ENCODE data around the gene HOXD11.

DNA sequence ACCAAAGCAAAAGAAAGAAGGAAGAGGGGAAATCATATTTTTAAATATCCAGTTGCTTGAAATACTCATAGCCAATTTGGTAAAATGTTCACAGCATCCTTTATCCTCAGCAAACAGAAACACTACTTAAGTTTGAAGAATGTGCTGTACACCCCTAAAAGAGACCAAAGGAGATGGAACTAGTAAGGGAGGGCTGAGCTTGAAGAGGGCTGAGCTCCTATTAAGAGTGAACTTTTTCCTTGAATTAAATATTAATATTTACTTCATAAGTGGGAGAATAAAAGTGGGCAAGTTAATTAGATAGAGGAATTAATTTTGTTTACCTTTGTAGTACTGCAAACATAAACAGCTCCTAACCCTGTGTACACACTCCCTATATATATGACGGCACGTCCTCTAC is 30.3 kb upstream of the HOXD11 start:
- TF ChIP-seq, protein P1, sequence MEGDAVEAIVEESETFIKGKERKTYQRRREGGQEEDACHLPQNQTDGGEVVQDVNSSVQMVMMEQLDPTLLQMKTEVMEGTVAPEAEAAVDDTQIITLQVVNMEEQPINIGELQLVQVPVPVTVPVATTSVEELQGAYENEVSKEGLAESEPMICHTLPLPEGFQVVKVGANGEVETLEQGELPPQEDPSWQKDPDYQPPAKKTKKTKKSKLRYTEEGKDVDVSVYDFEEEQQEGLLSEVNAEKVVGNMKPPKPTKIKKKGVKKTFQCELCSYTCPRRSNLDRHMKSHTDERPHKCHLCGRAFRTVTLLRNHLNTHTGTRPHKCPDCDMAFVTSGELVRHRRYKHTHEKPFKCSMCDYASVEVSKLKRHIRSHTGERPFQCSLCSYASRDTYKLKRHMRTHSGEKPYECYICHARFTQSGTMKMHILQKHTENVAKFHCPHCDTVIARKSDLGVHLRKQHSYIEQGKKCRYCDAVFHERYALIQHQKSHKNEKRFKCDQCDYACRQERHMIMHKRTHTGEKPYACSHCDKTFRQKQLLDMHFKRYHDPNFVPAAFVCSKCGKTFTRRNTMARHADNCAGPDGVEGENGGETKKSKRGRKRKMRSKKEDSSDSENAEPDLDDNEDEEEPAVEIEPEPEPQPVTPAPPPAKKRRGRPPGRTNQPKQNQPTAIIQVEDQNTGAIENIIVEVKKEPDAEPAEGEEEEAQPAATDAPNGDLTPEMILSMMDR (conservative IDR thresholded peaks at IDR 0.05 in 1 of 2, IDR thresholded peaks at IDR 0.05 in 1 of 2; ENCODE audit: extremely low read depth in 1 of 2, insufficient read depth in 1 of 2, low read depth in 1 of 2, low read length in 2 of 2) = no peak
- no peak for TF ChIP-seq EZH2 (IDR thresholded peaks at IDR 0.05; ENCODE audit: borderline replicate concordance, low read length)

Measured in mammary epithelial cell (primary cell).